A549 (cell line): ENCODE results near the gene NFYC. TPM values are rescaled to one million over a fixed set of nuclear protein-coding genes. Genes with fewer than 3 reads are reported as not detected.

ENCODE experiments used
- ATAC-seq, 2 experiments: fragments of 200-7000 bp in 1 of 2; fragments of >200 bp in 1 of 2; cut with Nextera tagmentation in 1 of 2; cut with Tn5 transposase in 1 of 2; 3 replicates each; pipeline versions ENCODE4 v1.8.0 to v1.9.1; 2018 to 2020; ENCODE audit warnings: mild to moderate bottlenecking in 1 of 2, moderate library complexity in 1 of 2
- CTCF ChIA-PET: fragments of 300-600 bp; sonication (Branson Sonifier 250); formaldehyde crosslinking; extraction: SDS; loops from one replicate; lab custom pipeline; 2021; ENCODE audit warnings: antibody characterized with exemption, inconsistent platforms; lab: Yijun Ruan, JAX
- POLR2A ChIA-PET: fragments of 350-600 bp; formaldehyde crosslinking; extraction: SDS; loops from one replicate; lab custom pipeline; 2021; ENCODE audit warnings: antibody characterized with exemption, inconsistent platforms; lab: Yijun Ruan, JAX
- DNase-seq, 2 experiments: peaks; one replicate each; pipeline versions ENCODE4 v3.0.0 to v3.0.0-alpha.2; 2011 to 2016; ENCODE audit warnings: low read depth in 1 of 2, low spot score in 1 of 2
- FAIRE-seq: peaks from 2 replicates; lab custom pipeline; 2011; peaks lifted over from hg19 to GRCh38; lab: Jason Lieb, UNC
- H3K27ac ChIP-seq, 2 experiments: fragments of >200 bp; sonication (Bioruptor Twin); formaldehyde crosslinking; 3 replicates each; pipeline ENCODE4 v1.5.1; 2016 to 2017
- H3K4me1 ChIP-seq: fragments of >200 bp; sonication (Bioruptor Twin); formaldehyde crosslinking; 3 replicates; pipeline ENCODE4 v1.6.1; 2016
- H3K4me2 ChIP-seq: fragments of >200 bp; sonication (Bioruptor Twin); formaldehyde crosslinking; 3 replicates; pipeline ENCODE4 v1.6.1; 2016
- H3K4me3 ChIP-seq: fragments of >200 bp; sonication (Bioruptor Twin); formaldehyde crosslinking; 3 replicates; pipeline ENCODE4 v1.5.1; 2016
- H3K9me3 ChIP-seq: fragments of >200 bp; sonication (Bioruptor Twin); formaldehyde crosslinking; 3 replicates; pipeline ENCODE4 v1.6.1; 2016
- BHLHE40 ChIP-seq: IDR thresholded peaks from 2 replicates; pipeline ENCODE4 v1.6.1; 2012; ENCODE audit warnings: low read depth, low read length, inconsistent platforms
- HDAC2 ChIP-seq: fragments of 200-600 bp; sonication (generic); IDR thresholded peaks from 2 replicates; pipeline ENCODE4 v1.6.1; 2016
- HOXA7 ChIP-seq: fragments of 250-450 bp; sonication (Bioruptor Pico); IDR thresholded peaks from 2 replicates; pipeline ENCODE4 v1.5.0; 2020; ENCODE audit warnings: mild to moderate bottlenecking, moderate library complexity
- MYC ChIP-seq: IDR thresholded peaks from 2 replicates; pipeline ENCODE4 v1.6.1; 2012; ENCODE audit warnings: mild to moderate bottlenecking, inconsistent platforms, low read length, improper control_type of control experiment, borderline replicate concordance
- NPAS2 ChIP-seq: fragments of 250-450 bp; sonication (Bioruptor Pico); IDR thresholded peaks from 2 replicates; pipeline ENCODE4 v1.8.0; 2022; ENCODE audit warnings: mild to moderate bottlenecking, moderate library complexity, borderline replicate concordance
- PHF8 ChIP-seq: fragments of 200-600 bp; sonication (generic); IDR thresholded peaks from 2 replicates; pipeline ENCODE4 v1.6.1; 2016; ENCODE audit warnings: low read depth, mild to moderate bottlenecking, antibody characterized with exemption, moderate library complexity, borderline replicate concordance
- RAD21 ChIP-seq, 2 experiments: fragments of >200 bp in 1 of 2; sonication (Bioruptor Twin) in 1 of 2; formaldehyde crosslinking in 1 of 2; IDR thresholded peaks in 1 of 2; conservative IDR thresholded peaks in 1 of 2; 2 replicates in 1 of 2; 3 replicates in 1 of 2; pipeline ENCODE4 v1.6.1; 2012 to 2018; ENCODE audit warnings: inconsistent platforms in 1 of 2
- RARB ChIP-seq: fragments of 250-450 bp; sonication (Bioruptor Pico); IDR thresholded peaks from 2 replicates; pipeline ENCODE4 v1.8.0; 2021; ENCODE audit warnings: mild to moderate bottlenecking, moderate library complexity
- RFX5 ChIP-seq: fragments of 450-650 bp; IDR thresholded peaks from 2 replicates; pipeline ENCODE4 v1.7.1; 2014; ENCODE audit warnings: antibody characterized with exemption, mild to moderate bottlenecking, moderate library complexity
- RNF2 ChIP-seq: fragments of 200-600 bp; sonication (generic); IDR thresholded peaks from 2 replicates; pipeline ENCODE4 v1.6.1; 2016; ENCODE audit warnings: low read depth, mild to moderate bottlenecking, antibody characterized with exemption, moderate library complexity, borderline replicate concordance
- SREBF2 ChIP-seq: fragments of 450-650 bp; IDR thresholded peaks from 2 replicates; pipeline ENCODE4 v1.6.1; 2014; ENCODE audit warnings: mild to moderate bottlenecking, moderate library complexity
- TFCP2L1 ChIP-seq: fragments of 250-450 bp; sonication (Bioruptor Pico); IDR thresholded peaks from 2 replicates; pipeline ENCODE4 v1.5.0; 2021; ENCODE audit warnings: mild to moderate bottlenecking
- ZC3H11A ChIP-seq: fragments of 450-650 bp; IDR thresholded peaks from 2 replicates; pipeline ENCODE4 v1.6.1; 2014; ENCODE audit warnings: antibody characterized with exemption, mild to moderate bottlenecking
- ZFP36 ChIP-seq: fragments of 450-650 bp; IDR thresholded peaks from 2 replicates; pipeline ENCODE4 v1.6.1; 2014; ENCODE audit warnings: borderline replicate concordance; ENCODE audit not compliant: partially characterized antibody
- ZNF302 ChIP-seq: fragments of 250-450 bp; sonication (Bioruptor Pico); IDR thresholded peaks from 2 replicates; pipeline ENCODE4 v1.9.0; 2021; ENCODE audit warnings: inconsistent platforms, mild to moderate bottlenecking, moderate library complexity
- WGBS: methylation state at CpG from one replicate; pipeline ENCODE4 v1.1.6; 2017; ENCODE audit errors: missing lambda C conversion rate; 5-methylcytosine and 5-hydroxymethylcytosine counted together
- polyA plus RNA-seq, 4 experiments: library from polyadenylated mRNA; depleted of rRNA in 3 of 4; stranded (reverse); fragments of >200 nt; fragmentation: RNase III in 1 of 4; extraction: RNeasy Plus Mini Kit Qiagen cat#74134 plus additional on column Dnase treatment in 1 of 4; gene quantifications; 2 replicates in 3 of 4; 3 replicates in 1 of 4; pipeline ENCODE4 v1.2.3, GENCODE V29; 2011 to 2017
- TF ChIP-seq, protein P1 (sequence below): IDR thresholded peaks from 2 replicates; pipeline ENCODE4 v1.6.1; 2012
- TF ChIP-seq, protein P2 (sequence below): fragments of >200 bp; sonication (Bioruptor Twin); formaldehyde crosslinking; IDR thresholded peaks from 3 replicates; pipeline ENCODE4 v1.6.1; 2016
- TF ChIP-seq, protein P3 (sequence below): fragments of >200 bp; sonication (Bioruptor Twin); formaldehyde crosslinking; IDR thresholded peaks from 3 replicates; pipeline ENCODE4 v1.5.1; 2016
- TF ChIP-seq, protein P4 (sequence below): fragments of >200 bp; sonication (Bioruptor Twin); formaldehyde crosslinking; IDR thresholded peaks from 2 replicates; pipeline ENCODE4 v1.6.1; 2016
- TF ChIP-seq, protein P5 (sequence below): fragments of 150-350 bp; IDR thresholded peaks from 2 replicates; pipeline ENCODE4 v1.6.1; 2014; ENCODE audit warnings: low read depth, mild to moderate bottlenecking, low read length

Gene NFYC
- polyA plus RNA-seq, 2 of the 4 experiments (the other 2 are of a cell fraction), result 35.1 to 43.4 TPM

DNA sequence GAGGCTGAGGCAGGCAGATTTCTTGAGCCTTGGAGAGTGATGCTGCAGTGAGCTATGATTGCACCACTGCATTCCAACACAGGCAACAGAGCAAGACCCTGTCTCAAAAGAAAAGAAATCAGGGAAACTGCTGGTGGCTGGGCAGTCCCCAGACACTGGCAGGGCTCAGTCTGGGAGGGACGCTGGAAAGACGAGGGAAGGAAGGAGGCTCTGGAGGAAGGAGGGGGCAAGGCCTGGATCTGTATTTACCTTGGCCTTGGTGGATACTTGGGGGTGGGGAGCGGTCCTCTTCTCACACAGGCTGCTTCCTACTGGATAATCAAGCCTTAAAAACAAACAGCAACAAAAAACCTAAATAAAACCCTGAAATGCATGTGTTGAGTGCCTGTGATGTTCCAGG, 116.5 kb downstream of the NFYC start:
- WGBS, result 73% methylated on average over 3 of the region's 3 CpGs

DNA sequence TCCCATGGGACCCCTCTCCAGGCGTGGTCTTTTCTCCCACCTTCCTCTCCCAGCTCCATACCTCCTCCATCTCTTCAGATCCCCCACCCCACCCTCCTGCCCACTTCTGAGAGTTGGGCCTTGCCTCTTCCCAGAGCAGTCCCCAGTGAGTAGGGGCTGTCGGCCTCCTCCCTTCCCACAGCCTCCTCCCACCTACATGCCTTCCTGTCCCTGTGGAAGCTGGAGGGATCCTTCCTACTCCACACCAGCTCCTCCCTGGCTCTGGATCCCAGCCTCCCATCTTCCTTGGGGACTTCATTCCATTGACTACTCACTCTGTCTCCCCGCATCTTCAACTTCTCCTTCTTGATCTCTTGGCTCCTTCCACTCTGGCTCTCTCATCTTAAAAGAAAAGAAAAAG, 116.9 kb downstream of the NFYC start:
- H3K4me1 ChIP-seq, result no peaks in the 10 kb centered on the region
- WGBS, result 62% methylated on average over 3 of the region's 3 CpGs
- DNase-seq (no peak), FAIRE-seq (no peak), ATAC-seq (no peak)
- no peak overlapping the region for H3K4me3 ChIP-seq
- ChIA-PET CTCF (interaction anchor here (1.9 kb wide), 1 partner anchor 34 kb away, joined by 4 read pairs; no protein-coding TSS in a partner anchor), POLR2A (no interaction called here)
- no peak overlapping the region for H3K27ac ChIP-seq
- TF ChIP-seq ZNF302 (no peak), BHLHE40 (no peak), RFX5 (no peak), MYC (no peak)
- TF ChIP-seq, protein P1, sequence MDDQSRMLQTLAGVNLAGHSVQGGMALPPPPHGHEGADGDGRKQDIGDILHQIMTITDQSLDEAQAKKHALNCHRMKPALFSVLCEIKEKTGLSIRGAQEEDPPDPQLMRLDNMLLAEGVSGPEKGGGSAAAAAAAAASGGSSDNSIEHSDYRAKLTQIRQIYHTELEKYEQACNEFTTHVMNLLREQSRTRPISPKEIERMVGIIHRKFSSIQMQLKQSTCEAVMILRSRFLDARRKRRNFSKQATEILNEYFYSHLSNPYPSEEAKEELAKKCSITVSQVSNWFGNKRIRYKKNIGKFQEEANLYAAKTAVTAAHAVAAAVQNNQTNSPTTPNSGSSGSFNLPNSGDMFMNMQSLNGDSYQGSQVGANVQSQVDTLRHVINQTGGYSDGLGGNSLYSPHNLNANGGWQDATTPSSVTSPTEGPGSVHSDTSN, result no peak
- no peak overlapping the region for H3K4me2 ChIP-seq
- no peaks in the 10 kb centered on the region for H3K9me3 ChIP-seq

More for the DNA sequence above, 116.5 kb downstream of the NFYC start:
- no peak for TF ChIP-seq HDAC2
- no peak for TF ChIP-seq HOXA7 (CRISPR knock-in tag)
- TF ChIP-seq, protein P2, sequence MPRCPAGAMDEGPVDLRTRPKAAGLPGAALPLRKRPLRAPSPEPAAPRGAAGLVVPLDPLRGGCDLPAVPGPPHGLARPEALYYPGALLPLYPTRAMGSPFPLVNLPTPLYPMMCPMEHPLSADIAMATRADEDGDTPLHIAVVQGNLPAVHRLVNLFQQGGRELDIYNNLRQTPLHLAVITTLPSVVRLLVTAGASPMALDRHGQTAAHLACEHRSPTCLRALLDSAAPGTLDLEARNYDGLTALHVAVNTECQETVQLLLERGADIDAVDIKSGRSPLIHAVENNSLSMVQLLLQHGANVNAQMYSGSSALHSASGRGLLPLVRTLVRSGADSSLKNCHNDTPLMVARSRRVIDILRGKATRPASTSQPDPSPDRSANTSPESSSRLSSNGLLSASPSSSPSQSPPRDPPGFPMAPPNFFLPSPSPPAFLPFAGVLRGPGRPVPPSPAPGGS, result no peak
- TF ChIP-seq ZC3H11A, result no peak
- no peak for TF ChIP-seq RAD21 (conservative IDR thresholded peaks at IDR 0.05 in 1 of 2, IDR thresholded peaks at IDR 0.05 in 1 of 2)
- TF ChIP-seq, protein P3, sequence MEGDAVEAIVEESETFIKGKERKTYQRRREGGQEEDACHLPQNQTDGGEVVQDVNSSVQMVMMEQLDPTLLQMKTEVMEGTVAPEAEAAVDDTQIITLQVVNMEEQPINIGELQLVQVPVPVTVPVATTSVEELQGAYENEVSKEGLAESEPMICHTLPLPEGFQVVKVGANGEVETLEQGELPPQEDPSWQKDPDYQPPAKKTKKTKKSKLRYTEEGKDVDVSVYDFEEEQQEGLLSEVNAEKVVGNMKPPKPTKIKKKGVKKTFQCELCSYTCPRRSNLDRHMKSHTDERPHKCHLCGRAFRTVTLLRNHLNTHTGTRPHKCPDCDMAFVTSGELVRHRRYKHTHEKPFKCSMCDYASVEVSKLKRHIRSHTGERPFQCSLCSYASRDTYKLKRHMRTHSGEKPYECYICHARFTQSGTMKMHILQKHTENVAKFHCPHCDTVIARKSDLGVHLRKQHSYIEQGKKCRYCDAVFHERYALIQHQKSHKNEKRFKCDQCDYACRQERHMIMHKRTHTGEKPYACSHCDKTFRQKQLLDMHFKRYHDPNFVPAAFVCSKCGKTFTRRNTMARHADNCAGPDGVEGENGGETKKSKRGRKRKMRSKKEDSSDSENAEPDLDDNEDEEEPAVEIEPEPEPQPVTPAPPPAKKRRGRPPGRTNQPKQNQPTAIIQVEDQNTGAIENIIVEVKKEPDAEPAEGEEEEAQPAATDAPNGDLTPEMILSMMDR, result no peak
- TF ChIP-seq RNF2, result no peak
- TF ChIP-seq ZFP36, result no peak
- TF ChIP-seq TFCP2L1, result no peak
- no peak for TF ChIP-seq NPAS2
- no peak for TF ChIP-seq RARB (CRISPR knock-in tag)
- TF ChIP-seq, protein P4, sequence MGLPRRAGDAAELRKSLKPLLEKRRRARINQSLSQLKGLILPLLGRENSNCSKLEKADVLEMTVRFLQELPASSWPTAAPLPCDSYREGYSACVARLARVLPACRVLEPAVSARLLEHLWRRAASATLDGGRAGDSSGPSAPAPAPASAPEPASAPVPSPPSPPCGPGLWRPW, result no peak
- TF ChIP-seq SREBF2, result no peak
- no peak for TF ChIP-seq PHF8
- TF ChIP-seq, protein P5, sequence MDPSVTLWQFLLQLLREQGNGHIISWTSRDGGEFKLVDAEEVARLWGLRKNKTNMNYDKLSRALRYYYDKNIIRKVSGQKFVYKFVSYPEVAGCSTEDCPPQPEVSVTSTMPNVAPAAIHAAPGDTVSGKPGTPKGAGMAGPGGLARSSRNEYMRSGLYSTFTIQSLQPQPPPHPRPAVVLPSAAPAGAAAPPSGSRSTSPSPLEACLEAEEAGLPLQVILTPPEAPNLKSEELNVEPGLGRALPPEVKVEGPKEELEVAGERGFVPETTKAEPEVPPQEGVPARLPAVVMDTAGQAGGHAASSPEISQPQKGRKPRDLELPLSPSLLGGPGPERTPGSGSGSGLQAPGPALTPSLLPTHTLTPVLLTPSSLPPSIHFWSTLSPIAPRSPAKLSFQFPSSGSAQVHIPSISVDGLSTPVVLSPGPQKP, result no peak
- ATAC-seq (no peak), FAIRE-seq (no peak), DNase-seq (no peak)
- Histone ChIP-seq H3K27ac (no peak overlapping the region), H3K4me2 (no peak overlapping the region), H3K9me3 (no peaks in the 10 kb centered on the region), H3K4me3 (no peak overlapping the region), H3K4me1 (no peaks in the 10 kb centered on the region)
- CTCF ChIA-PET, result interaction anchor here (1.9 kb wide), 1 partner anchor 34 kb away, joined by 4 read pairs; no protein-coding TSS in a partner anchor
- POLR2A ChIA-PET, result interaction anchor here (0.9 kb wide), 1 partner anchor 177 kb away, joined by 3 read pairs; no protein-coding TSS in a partner anchor
